Activated CD4-positive, CD25-positive, alpha-beta regulatory T cell (primary cell): ENCODE data around the gene BTBD10.

Source experiments
- DNase-seq, 4 experiments: peaks; one replicate each; lab custom pipeline; 2025; lab: John Stamatoyannopoulos, UW

BTBD10 gene

DNA sequence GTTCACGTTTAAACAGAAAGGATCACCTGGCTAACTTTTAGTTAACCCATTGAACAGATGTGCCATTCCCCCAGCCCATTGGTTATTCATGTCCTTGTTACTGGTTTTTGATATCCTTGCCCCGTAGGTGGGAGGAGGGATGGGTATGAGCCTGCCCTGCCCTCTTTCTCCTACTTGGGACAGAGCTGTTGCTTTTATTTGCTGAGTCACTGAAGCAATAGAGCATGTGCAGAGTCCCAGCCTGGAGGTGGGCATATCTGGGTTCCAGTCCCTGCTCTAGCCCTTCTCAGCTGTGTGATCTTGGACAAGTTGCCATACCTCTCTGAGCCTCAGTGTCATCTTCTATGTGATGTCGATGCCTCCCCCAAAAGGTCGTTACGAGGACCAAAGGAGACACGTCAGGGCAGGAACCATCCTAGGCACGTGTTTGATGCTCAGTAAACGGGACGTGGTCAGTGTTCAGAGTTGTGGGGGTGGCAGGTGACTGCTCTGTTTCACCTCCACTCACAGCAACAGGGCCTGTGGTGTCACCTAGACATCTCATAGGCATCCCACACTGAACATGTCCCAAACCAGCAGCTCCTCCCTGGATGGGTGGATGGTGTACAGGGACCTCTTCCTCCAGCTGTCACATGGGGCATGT, 124.5 kb downstream of the BTBD10 start:
- DNase-seq = no peak

GRCh38 chr11:13338019-13338426, 125.0 kb downstream of the BTBD10 start:
- no peak for DNase-seq
